Measurements from ENCODE around the gene NELL1.

NELL1 gene

GRCh38 chr11:21485426-21485825 lies 816.0 kb downstream of the NELL1 start:
- intact Hi-C loops (cut with DNase I; ENCODE audit: low total_unique reads), result no loop called here
- no peaks in the 10 kb centered on the region for H3K9me3 ChIP-seq
- no peak for DNase-seq
- no peaks in the 10 kb centered on the region for H3K36me3 ChIP-seq
- no peak overlapping the region for H3K4me3 ChIP-seq
- no peaks in the 10 kb centered on the region for H3K27me3 ChIP-seq
- TF ChIP-seq, protein P1, sequence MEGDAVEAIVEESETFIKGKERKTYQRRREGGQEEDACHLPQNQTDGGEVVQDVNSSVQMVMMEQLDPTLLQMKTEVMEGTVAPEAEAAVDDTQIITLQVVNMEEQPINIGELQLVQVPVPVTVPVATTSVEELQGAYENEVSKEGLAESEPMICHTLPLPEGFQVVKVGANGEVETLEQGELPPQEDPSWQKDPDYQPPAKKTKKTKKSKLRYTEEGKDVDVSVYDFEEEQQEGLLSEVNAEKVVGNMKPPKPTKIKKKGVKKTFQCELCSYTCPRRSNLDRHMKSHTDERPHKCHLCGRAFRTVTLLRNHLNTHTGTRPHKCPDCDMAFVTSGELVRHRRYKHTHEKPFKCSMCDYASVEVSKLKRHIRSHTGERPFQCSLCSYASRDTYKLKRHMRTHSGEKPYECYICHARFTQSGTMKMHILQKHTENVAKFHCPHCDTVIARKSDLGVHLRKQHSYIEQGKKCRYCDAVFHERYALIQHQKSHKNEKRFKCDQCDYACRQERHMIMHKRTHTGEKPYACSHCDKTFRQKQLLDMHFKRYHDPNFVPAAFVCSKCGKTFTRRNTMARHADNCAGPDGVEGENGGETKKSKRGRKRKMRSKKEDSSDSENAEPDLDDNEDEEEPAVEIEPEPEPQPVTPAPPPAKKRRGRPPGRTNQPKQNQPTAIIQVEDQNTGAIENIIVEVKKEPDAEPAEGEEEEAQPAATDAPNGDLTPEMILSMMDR (IDR thresholded peaks at IDR 0.05), result no peak
- no peaks in the 10 kb centered on the region for H3K4me1 ChIP-seq
- no peak overlapping the region for H3K27ac ChIP-seq

- H3K36me3 ChIP-seq, result no peaks in the 10 kb centered on the region
- no peaks in the 10 kb centered on the region for H3K4me1 ChIP-seq
- DNase-seq, result no peak
- H3K27ac ChIP-seq, result no peak overlapping the region
- no peaks in the 10 kb centered on the region for H3K27me3 ChIP-seq
- H3K9me3 ChIP-seq, result no peaks in the 10 kb centered on the region
- TF ChIP-seq, protein P1 (IDR thresholded peaks at IDR 0.05), result no peak
- no peak overlapping the region for H3K4me3 ChIP-seq
- intact Hi-C loops (cut with DNase I; ENCODE audit: low total_unique reads), result no loop called here
Measured at GRCh38 chr11:21489416-21490115, 820.2 kb downstream of the NELL1 start.

DNA sequence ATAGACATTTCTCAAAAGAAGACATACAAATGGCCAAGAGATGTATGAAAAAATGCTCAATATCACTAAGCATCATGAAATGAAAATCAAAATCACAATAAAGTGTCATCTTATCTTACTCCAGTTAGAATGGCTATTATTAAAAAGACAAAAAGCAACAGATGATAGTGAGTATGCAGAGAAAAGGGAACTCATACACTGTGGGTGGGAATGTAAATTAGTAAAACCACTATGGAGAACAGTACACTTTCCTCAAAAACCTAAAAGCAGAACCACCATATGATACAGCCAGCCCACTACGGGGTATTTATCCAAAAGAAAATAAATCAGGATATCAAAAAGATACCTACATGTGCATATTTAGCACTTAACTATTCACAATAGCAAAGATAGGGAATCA lies 823.5 kb downstream of the NELL1 start:
- H3K9me3 ChIP-seq, result no peaks in the 10 kb centered on the region
- no peaks in the 10 kb centered on the region for H3K27me3 ChIP-seq
- intact Hi-C loops (cut with DNase I; ENCODE audit: low total_unique reads), result no loop called here
- H3K4me1 ChIP-seq, result no peaks in the 10 kb centered on the region
- no peak for DNase-seq
- TF ChIP-seq, protein P1 (IDR thresholded peaks at IDR 0.05), result no peak
- H3K36me3 ChIP-seq, result no peaks in the 10 kb centered on the region
- H3K4me3 ChIP-seq, result no peak overlapping the region
- H3K27ac ChIP-seq, result no peak overlapping the region

- no peaks in the 10 kb centered on the region for H3K36me3 ChIP-seq
- H3K4me1 ChIP-seq, result no peaks in the 10 kb centered on the region
- no peak overlapping the region for H3K4me3 ChIP-seq
- H3K27me3 ChIP-seq, result no peaks in the 10 kb centered on the region
- TF ChIP-seq, protein P1 (IDR thresholded peaks at IDR 0.05), result no peak
- no peak for DNase-seq
- no peak overlapping the region for H3K27ac ChIP-seq
- H3K9me3 ChIP-seq, result no peaks in the 10 kb centered on the region
- intact Hi-C loops (cut with DNase I; ENCODE audit: low total_unique reads), result no loop called here
Measured at GRCh38 chr11:21494946-21495345, 825.6 kb downstream of the NELL1 start.

DNA sequence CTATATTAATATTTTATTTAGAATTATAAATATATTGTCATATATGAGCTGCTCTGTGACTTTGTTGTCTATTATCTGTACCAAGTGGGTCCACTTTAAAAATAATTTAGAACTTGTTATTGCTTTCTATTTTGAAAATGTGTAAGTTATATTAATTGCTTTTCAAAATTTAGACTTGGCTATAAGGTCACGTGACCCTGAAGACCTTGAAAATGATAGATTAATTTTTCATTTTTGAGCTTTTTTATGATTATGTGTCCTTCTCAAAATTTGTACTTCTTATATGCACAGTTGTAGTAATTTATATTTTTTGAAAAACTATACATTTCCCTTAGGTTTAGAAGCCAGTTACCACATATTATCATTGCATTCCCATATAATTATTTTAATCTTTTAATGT lies 826.5 kb downstream of the NELL1 start:
- Histone ChIP-seq H3K36me3 (no peaks in the 10 kb centered on the region), H3K4me1 (no peaks in the 10 kb centered on the region), H3K4me3 (no peak overlapping the region), H3K27ac (no peak overlapping the region), H3K9me3 (no peaks in the 10 kb centered on the region), H3K27me3 (no peaks in the 10 kb centered on the region)
- intact Hi-C loops (cut with DNase I; ENCODE audit: low total_unique reads), result no loop called here
- no peak for DNase-seq
- TF ChIP-seq, protein P1 (IDR thresholded peaks at IDR 0.05), result no peak

- Histone ChIP-seq H3K36me3 (no peaks in the 10 kb centered on the region), H3K27ac (no peak overlapping the region), H3K27me3 (no peaks in the 10 kb centered on the region), H3K4me1 (no peaks in the 10 kb centered on the region), H3K9me3 (no peaks in the 10 kb centered on the region), H3K4me3 (no peak overlapping the region)
- TF ChIP-seq, protein P1 (IDR thresholded peaks at IDR 0.05), result no peak
- DNase-seq, result no peak
- intact Hi-C loops (cut with DNase I; ENCODE audit: low total_unique reads), result no loop called here
Measured at GRCh38 chr11:21501245-21501644, 831.9 kb downstream of the NELL1 start.

All from tibial artery (tissue), 4 donors.